Uterine smooth muscle cell (primary cell): Measurements from ENCODE around the gene RFTN2. TPM values are rescaled to one million over a fixed set of nuclear protein-coding genes. Genes with fewer than 3 reads are reported as not detected.

Source experiments
- total RNA-seq: library from RNA; depleted of rRNA; stranded (reverse); fragments of >200 nt; gene quantifications from 2 replicates; pipeline ENCODE4 v1.2.3, GENCODE V29; 2014

RFTN2 gene, protein sequence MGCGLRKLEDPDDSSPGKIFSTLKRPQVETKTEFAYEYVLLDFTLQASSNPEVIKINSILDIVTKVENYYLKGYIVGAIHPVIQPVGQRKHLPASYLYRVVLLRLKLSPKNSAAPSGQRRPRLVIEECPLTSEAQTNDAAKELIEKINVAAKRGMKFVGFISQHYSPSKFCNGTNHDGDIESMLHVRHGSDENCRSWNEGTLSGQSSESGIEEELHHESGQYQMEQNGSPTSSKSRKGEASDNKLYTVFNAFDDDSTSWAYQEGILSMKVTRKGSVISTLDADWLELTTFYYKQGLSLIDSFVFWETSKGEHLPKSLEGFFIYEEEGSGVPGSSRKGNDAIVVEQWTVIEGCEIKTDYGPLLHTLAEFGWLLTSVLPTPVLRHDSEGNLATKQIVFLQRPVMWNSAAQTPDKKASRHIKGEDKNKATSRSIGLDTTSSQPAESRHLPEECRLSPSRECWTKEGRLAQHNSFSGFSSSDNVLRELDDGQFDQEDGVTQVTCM
- 1.7 and 4.2 TPM in 2 replicates for total RNA-seq

DNA sequence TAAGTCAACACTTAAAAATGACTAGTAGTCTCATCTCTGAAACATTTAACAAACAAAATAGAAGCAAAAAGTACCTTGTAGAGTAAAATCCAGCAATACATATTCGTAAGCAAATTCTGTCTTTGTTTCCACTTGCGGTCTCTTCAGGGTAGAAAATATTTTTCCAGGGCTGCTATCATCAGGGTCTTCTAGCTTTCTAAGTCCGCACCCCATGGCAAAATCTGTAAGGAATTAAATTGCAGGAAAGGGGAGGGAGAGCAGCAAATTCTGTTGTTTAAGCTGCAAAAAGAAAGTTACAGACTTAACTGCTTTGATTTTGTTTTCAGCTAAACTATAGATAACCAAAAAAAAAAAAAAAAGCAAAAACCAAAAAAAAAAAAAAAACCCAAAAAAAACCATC, at the start of gene RFTN2:
TSS of gene RFTN2 (minus strand) at position 342 of the 400 bp plus-strand sequence. CDS start at position 213, 129 bp downstream.

DNA sequence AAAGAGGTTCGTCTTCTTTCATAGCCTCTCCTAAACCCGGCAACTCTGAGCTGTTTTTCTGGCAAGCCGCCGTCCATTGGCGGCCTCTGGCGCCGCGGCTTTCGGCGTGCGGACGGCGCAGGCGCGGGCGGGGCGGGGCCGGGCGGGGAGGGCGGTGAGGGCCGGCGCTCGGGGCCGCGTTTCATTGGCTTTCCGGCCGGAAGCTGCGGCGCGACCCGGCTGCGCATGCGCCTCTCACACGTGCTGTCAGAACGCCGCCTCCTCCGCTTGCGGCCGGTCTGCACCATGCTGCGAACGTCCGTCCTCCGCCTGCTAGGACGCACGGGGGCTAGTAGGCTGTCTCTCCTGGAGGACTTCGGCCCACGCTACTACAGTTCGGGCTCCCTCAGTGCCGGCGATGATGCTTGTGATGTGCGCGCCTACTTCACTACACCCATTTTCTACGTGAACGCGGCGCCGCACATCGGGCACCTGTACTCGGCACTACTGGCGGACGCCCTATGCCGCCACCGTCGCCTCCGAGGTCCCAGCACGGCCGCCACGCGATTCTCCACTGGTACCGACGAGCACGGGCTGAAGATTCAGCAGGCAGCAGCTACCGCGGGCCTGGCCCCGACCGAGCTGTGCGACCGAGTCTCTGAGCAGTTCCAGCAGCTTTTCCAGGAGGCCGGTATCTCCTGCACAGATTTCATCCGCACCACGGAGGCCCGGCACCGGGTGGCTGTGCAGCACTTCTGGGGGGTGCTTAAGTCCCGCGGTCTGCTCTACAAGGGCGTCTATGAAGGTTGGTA, 29.9 kb upstream of the RFTN2 start, which contains the start of gene MARS2:
TSS of gene MARS2 (plus strand) at position 249 of the 791 bp plus-strand sequence. CDS start at position 286, 37 bp downstream.

Other genes starting within 250 kb of the RFTN2 start
- gene SF3B1, start 240.6 kb downstream of the RFTN2 start, total RNA-seq, result 225 and 327 TPM in 2 replicates
- gene COQ10B, start 222.0 kb downstream of the RFTN2 start, total RNA-seq, result 52.9 and 54.2 TPM in 2 replicates
- 316 and 383 TPM in 2 replicates for gene HSPD1, start 175.7 kb downstream of the RFTN2 start, total RNA-seq
- gene HSPE1, start 175.2 kb downstream of the RFTN2 start, total RNA-seq, result 140 and 252 TPM in 2 replicates
- gene MOB4, start 159.5 kb downstream of the RFTN2 start, total RNA-seq, result 30.7 and 31.9 TPM in 2 replicates
- 3.1 and 4.1 TPM in 2 replicates for gene MARS2, start 29.8 kb upstream of the RFTN2 start, total RNA-seq
- gene BOLL, start 109.7 kb upstream of the RFTN2 start, total RNA-seq, result not detected in 2 replicates
- gene PLCL1, start 129.0 kb upstream of the RFTN2 start, total RNA-seq, result 0.77 and 1.9 TPM in 2 replicates